HG03139 (cell line): ENCODE measurements around the gene ATG10.
A peak's percentile ranks its signal among the peaks of the same experiment; 100 is the strongest.

Experiments
- ATAC-seq: cut with Tn5 transposase; IDR thresholded peaks from one replicate; pipeline ENCODE4 v1.9.1; 2021; ENCODE audit not compliant: unreplicated experiment

ATG10 gene

GRCh38 chr5:82164176-82164976, 192.6 kb downstream of the ATG10 start:
- ATAC-seq, result no peak

- ATAC-seq, result no peak
Measured at GRCh38 chr5:82164977-82165713, 193.3 kb downstream of the ATG10 start.

GRCh38 chr5:82165740-82166530, 194.1 kb downstream of the ATG10 start:
- peak; percentile 83 for ATAC-seq

GRCh38 chr5:82167372-82167935, 195.6 kb downstream of the ATG10 start:
- no peak for ATAC-seq

GRCh38 chr5:82168294-82168693, 196.5 kb downstream of the ATG10 start:
- ATAC-seq, result no peak

GRCh38 chr5:82169892-82170291, 198.1 kb downstream of the ATG10 start:
- ATAC-seq, result no peak

- ATAC-seq, result peak; percentile 98
Measured at GRCh38 chr5:82174128-82174918, 202.5 kb downstream of the ATG10 start.

GRCh38 chr5:82174919-82175219, 203.0 kb downstream of the ATG10 start:
- ATAC-seq, result no peak

GRCh38 chr5:82176115-82176814, 204.4 kb downstream of the ATG10 start:
- no peak for ATAC-seq

- ATAC-seq, result no peak
Measured at GRCh38 chr5:82178378-82178777, 206.6 kb downstream of the ATG10 start.

- ATAC-seq, result no peak
Measured at GRCh38 chr5:82182662-82183061, 210.8 kb downstream of the ATG10 start.

GRCh38 chr5:82183828-82184227, 212.0 kb downstream of the ATG10 start:
- no peak for ATAC-seq

- ATAC-seq, result no peak
Measured at GRCh38 chr5:82185851-82186250, 214.0 kb downstream of the ATG10 start.

GRCh38 chr5:82197550-82197949, 225.7 kb downstream of the ATG10 start:
- ATAC-seq, result no peak

GRCh38 chr5:82204567-82204966, 232.7 kb downstream of the ATG10 start:
- no peak for ATAC-seq

GRCh38 chr5:82205005-82205404, 233.2 kb downstream of the ATG10 start:
- ATAC-seq, result no peak

GRCh38 chr5:82208371-82208770, 236.5 kb downstream of the ATG10 start:
- no peak for ATAC-seq

GRCh38 chr5:82211855-82212572, 240.2 kb downstream of the ATG10 start:
- ATAC-seq, result no peak

- no peak for ATAC-seq
Measured at GRCh38 chr5:82217917-82218316, 246.1 kb downstream of the ATG10 start.
